Right lobe of liver (tissue), 6 donors: ENCODE measurements around the gene SUB1. TPM values are rescaled to one million over a fixed set of nuclear protein-coding genes. Genes with fewer than 3 reads are reported as not detected.
A peak's percentile ranks its signal among the peaks of the same experiment; 100 is the strongest.

Experiments
- ATAC-seq, 4 donors: fragments of 200-7000 bp; cut with Tn5 transposase; one replicate each; pipeline ENCODE4 v1.9.1; 2020; ENCODE audit warnings: mild to moderate bottlenecking in 4 of 4, moderate library complexity in 4 of 4
- DNase-seq, 3 donors: peaks; one replicate each; pipeline ENCODE4 v3.0.0-alpha.2; 2020
- H3K27ac ChIP-seq, 3 donors: fragments of 200-600 bp; one replicate each; pipeline ENCODE4 v1.8.0; 2022
- H3K27me3 ChIP-seq, 2 donors: fragments of 200-600 bp; one replicate each; pipeline ENCODE4 v1.8.0; 2022
- H3K36me3 ChIP-seq, 4 donors: fragments of 200-600 bp; sonication (generic) in 1 of 4; one replicate each; pipeline versions ENCODE4 v1.5.1 to v1.8.0; 2017 to 2022; ENCODE audit warnings: control low read depth in 1 of 4
- H3K4me1 ChIP-seq, 4 donors: fragments of 200-600 bp; sonication (generic) in 1 of 4; one replicate each; pipeline versions ENCODE4 v1.5.1 to v1.8.0; 2017 to 2022; ENCODE audit warnings: control low read depth in 1 of 4
- H3K4me3 ChIP-seq, 3 donors: fragments of 200-600 bp; one replicate each; pipeline ENCODE4 v1.8.0; 2022
- H3K9me3 ChIP-seq, 4 donors: fragments of 200-600 bp; sonication (generic) in 1 of 4; one replicate each; pipeline versions ENCODE4 v1.5.1 to v1.8.0; 2017 to 2022; ENCODE audit warnings: control low read depth in 1 of 4
- POLR2A ChIP-seq: fragments of 450-650 bp; IDR thresholded peaks from one replicate; pipeline ENCODE4 v1.6.1; 2017; ENCODE audit warnings: antibody characterized with exemption, mild to moderate bottlenecking
- WGBS: methylation state at CpG from one replicate; pipeline ENCODE4 v1.1.6; 2018; ENCODE audit warnings: low coverage, low lambda C conversion rate; ENCODE audit not compliant: insufficient coverage; ENCODE audit errors: missing lambda C conversion rate; 5-methylcytosine and 5-hydroxymethylcytosine counted together
- intact Hi-C, 2 donors: fragments of 100-400 bp; cut with DNase I; formaldehyde crosslinking; loops; one replicate each; pipeline versions ENCODE4 v1.11.2 to v1.14.1; 2022
- total RNA-seq, 6 experiments: library from RNA; depleted of rRNA in 2 of 6; stranded (reverse); fragments of >200 nt in 2 of 6; fragmentation: NEBNext Ultra II Directional in 3 of 6; extraction: Animal tissue kit (Norgen Biotek cat#: 25700) in 3 of 6; gene quantifications; one replicate each; pipeline versions ENCODE4 v1.1.0 to v1.2.4, GENCODE V29; 2016 to 2023
- TF ChIP-seq, protein P1 (sequence below), 4 donors: fragments of 200-600 bp in 3 of 4; fragments of 450-650 bp in 1 of 4; IDR thresholded peaks; one replicate each; pipeline versions ENCODE4 v1.5.1 to v1.8.0; 2016 to 2022; ENCODE audit warnings: antibody characterized with exemption in 4 of 4, mild to moderate bottlenecking in 2 of 4
- donor health status: DM: no; HTN: yes; CAD: no.
- donor health status: DM: no; HTN: no; CAD: no.
- donor health status: DM: no; HTN: no; CAD: no.
- donor health status: DM: no; HTN: yes; CAD: no.
- donor health status: DM: no; HTN: yes; CAD: no.

SUB1 gene
- total RNA-seq, 6 experiments from 2014 or later = 52.5 to 124 (median 94.9) TPM

DNA sequence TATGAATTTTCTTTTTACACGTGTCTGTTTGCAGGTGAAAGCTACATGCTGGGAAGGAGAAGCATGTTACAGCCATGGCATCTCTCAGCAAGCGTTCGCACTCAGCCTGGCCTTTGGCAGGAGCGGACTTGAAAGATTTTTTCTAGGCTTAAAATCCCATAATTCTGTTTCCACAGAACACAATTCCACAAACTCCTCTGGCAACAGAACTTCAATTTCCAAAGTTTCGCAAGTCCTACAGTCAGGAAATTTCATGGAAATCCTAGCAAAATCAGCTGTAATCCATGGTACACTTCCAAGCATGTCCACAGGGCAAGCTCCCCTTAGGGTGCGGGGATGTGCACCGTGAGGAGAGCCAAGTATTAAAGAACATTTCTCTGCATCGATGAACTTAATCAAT is 35.9 kb downstream of the SUB1 start:
- TF ChIP-seq POLR2A = no peak
- TF ChIP-seq, protein P1, sequence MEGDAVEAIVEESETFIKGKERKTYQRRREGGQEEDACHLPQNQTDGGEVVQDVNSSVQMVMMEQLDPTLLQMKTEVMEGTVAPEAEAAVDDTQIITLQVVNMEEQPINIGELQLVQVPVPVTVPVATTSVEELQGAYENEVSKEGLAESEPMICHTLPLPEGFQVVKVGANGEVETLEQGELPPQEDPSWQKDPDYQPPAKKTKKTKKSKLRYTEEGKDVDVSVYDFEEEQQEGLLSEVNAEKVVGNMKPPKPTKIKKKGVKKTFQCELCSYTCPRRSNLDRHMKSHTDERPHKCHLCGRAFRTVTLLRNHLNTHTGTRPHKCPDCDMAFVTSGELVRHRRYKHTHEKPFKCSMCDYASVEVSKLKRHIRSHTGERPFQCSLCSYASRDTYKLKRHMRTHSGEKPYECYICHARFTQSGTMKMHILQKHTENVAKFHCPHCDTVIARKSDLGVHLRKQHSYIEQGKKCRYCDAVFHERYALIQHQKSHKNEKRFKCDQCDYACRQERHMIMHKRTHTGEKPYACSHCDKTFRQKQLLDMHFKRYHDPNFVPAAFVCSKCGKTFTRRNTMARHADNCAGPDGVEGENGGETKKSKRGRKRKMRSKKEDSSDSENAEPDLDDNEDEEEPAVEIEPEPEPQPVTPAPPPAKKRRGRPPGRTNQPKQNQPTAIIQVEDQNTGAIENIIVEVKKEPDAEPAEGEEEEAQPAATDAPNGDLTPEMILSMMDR (IDR thresholded peaks at IDR 0.05) = no peak
- intact Hi-C loops = no loop called here
- peaks cover 0 to 11% (median 0%) of the 10 kb centered on the region in 4 donors for H3K4me1 ChIP-seq
- DNase-seq (no peak), ATAC-seq (peak in 2 of 4 donors; percentile 42 to 44)
- H3K27me3 ChIP-seq = no peaks in the 10 kb centered on the region
- no peak overlapping the region for H3K4me3 ChIP-seq
- WGBS = 41% methylated on average over 8 of the region's 8 CpGs
- H3K9me3 ChIP-seq = no peaks in the 10 kb centered on the region
- H3K27ac ChIP-seq = no peak overlapping the region
- no peaks in the 10 kb centered on the region for H3K36me3 ChIP-seq

DNA sequence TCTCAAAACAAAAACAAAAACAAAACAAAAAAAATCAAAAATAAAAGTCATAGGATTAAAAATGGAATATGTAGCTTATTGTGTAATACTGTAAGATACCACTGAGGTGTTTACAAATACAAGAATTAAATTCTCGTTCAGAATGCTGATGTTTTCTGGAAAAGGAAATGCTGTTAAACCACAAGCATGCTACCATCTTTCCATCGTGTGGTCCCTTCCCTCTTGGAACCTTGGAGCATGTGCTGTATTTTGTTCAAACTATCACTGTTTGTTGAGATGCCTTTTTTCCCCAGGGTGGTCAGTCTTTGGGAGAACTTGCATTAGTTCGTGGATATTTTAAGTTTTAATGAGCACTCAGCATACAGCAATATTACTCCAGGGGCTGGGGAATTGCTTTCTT is 39.7 kb downstream of the SUB1 start:
- Histone ChIP-seq H3K27me3 (no peaks in the 10 kb centered on the region), H3K4me1 (peaks cover 0 to 39% (median 13%) of the 10 kb centered on the region in 4 donors), H3K9me3 (no peaks in the 10 kb centered on the region), H3K36me3 (no peaks in the 10 kb centered on the region), H3K4me3 (no peak overlapping the region), H3K27ac (no peak overlapping the region)
- ATAC-seq = no peak
- DNase-seq = no peak
- intact Hi-C loops = no loop called here
- TF ChIP-seq POLR2A = no peak
- TF ChIP-seq, protein P1 (IDR thresholded peaks at IDR 0.05) = no peak
- WGBS = 67% methylated on average over 3 of the region's 3 CpGs

DNA sequence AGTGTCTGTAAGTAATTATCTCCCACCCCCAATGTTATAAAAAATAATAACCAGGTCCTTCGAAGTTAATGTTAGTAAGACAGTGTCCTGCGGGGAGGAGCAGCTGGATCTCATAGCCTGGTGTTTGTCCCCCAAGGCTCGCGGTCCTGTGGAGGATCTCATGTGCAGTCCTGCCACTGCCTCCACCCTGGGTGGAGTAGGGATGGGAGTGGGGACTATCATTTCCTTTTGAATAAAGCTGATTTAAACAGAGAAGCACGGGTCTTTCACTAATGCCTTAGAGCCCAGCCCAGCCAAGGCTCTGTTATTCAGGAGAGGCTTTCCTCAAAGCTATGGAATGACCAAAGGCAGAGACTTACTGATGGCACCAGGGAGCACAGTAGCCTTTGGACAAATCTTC is 40.2 kb downstream of the SUB1 start:
- Histone ChIP-seq H3K36me3 (no peaks in the 10 kb centered on the region), H3K4me1 (peaks cover 0 to 44% (median 16%) of the 10 kb centered on the region in 4 donors), H3K9me3 (no peaks in the 10 kb centered on the region), H3K4me3 (no peak overlapping the region), H3K27ac (no peak overlapping the region), H3K27me3 (no peaks in the 10 kb centered on the region)
- intact Hi-C loops = no loop called here
- 96% methylated on average over 4 of the region's 5 CpGs for WGBS
- ATAC-seq (no peak), DNase-seq (no peak)
- TF ChIP-seq, protein P1 (IDR thresholded peaks at IDR 0.05) = no peak
- TF ChIP-seq POLR2A = no peak

DNA sequence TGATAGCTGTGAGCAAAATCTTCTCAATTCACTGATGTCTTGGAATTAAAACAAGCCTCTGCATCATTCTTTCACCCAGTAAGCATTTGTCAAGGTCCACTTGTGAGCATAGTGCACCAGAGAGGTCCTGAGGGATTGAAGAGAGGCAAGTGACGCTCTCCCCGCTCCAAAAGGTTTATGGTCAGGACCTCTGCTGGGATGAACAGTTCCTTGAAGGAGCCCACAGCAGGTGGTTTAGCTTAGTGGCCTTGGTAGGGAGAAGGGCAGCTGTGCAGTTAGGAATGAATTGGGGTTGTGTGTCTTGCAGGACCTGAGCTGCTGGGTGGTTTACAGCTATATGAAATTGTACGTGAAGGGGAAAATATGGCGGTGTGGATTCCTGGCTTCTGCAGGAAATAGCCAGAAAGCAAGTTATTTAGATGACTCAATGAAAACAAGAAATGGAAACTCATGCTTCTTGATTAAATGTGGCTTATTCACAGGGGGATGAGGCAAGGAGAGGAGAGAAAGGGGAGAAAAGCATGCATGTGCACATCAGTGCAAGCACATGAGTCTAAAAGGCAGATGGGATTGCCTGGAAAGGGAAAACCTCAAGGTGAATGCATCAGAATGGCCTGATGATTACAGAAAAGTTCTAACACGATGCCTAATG is 42.0 kb downstream of the SUB1 start:
- H3K9me3 ChIP-seq = no peaks in the 10 kb centered on the region
- no peak for ATAC-seq
- H3K36me3 ChIP-seq = no peaks in the 10 kb centered on the region
- no peaks in the 10 kb centered on the region for H3K27me3 ChIP-seq
- intact Hi-C loops = no loop called here
- peaks cover 0 to 46% (median 21%) of the 10 kb centered on the region in 4 donors for H3K4me1 ChIP-seq
- WGBS = 89% methylated on average over 4 of the region's 5 CpGs
- no peak for DNase-seq
- TF ChIP-seq POLR2A = no peak
- TF ChIP-seq, protein P1 (IDR thresholded peaks at IDR 0.05) = no peak
- no peak overlapping the region for H3K4me3 ChIP-seq
- peak overlapping the region in 2 of 3 donors; percentile 45 to 77 for H3K27ac ChIP-seq
